Measurements from ENCODE around the gene VIPAS39.
"Not testable (repeated sequence)": the region's sequence is repeated elsewhere in the genome, so short reads cannot be mapped to it uniquely, and the experiment has no call there.

VIPAS39 gene

GRCh38 chr14:77416836-77417235, 40.6 kb downstream of the VIPAS39 start:
- no peak for TF ChIP-seq CTCF (conservative IDR thresholded peaks at IDR 0.05)
- no peak for TF ChIP-seq ZFX (IDR thresholded peaks at IDR 0.05)
- H3K27ac ChIP-seq = no peak overlapping the region

- not testable (repeated sequence) for H3K27ac ChIP-seq
These were observed 41.3 kb downstream of the VIPAS39 start for GRCh38 chr14:77416098-77416497.

GRCh38 chr14:77415403-77416030, 41.9 kb downstream of the VIPAS39 start:
- not testable (repeated sequence) for H3K27ac ChIP-seq

- no peak overlapping the region for H3K27ac ChIP-seq
These were observed 48.3 kb downstream of the VIPAS39 start for GRCh38 chr14:77409131-77409533.

GRCh38 chr14:77407158-77407557, 50.2 kb downstream of the VIPAS39 start:
- no peak for TF ChIP-seq ZFX (IDR thresholded peaks at IDR 0.05)
- H3K27ac ChIP-seq = no peak overlapping the region

More at GRCh38 chr14:77409131-77409533, 48.3 kb downstream of the VIPAS39 start:
- TF ChIP-seq CTCF (conservative IDR thresholded peaks at IDR 0.05) = peak; percentile 41
- TF ChIP-seq ZFX (IDR thresholded peaks at IDR 0.05) = no peak

- no peak overlapping the region for H3K27ac ChIP-seq
- no peak for TF ChIP-seq CTCF (conservative IDR thresholded peaks at IDR 0.05)
- TF ChIP-seq ZFX (IDR thresholded peaks at IDR 0.05) = no peak
These were observed 50.7 kb downstream of the VIPAS39 start for GRCh38 chr14:77406718-77407117.

- H3K27ac ChIP-seq = no peak overlapping the region
- TF ChIP-seq CTCF (conservative IDR thresholded peaks at IDR 0.05) = no peak
- no peak for TF ChIP-seq ZFX (IDR thresholded peaks at IDR 0.05)
These were observed 51.3 kb downstream of the VIPAS39 start for GRCh38 chr14:77406086-77406485.

GRCh38 chr14:77403768-77404167, 53.6 kb downstream of the VIPAS39 start:
- no peak overlapping the region for H3K27ac ChIP-seq
- TF ChIP-seq ZFX (IDR thresholded peaks at IDR 0.05) (no peak), CTCF (conservative IDR thresholded peaks at IDR 0.05) (no peak)

DNA sequence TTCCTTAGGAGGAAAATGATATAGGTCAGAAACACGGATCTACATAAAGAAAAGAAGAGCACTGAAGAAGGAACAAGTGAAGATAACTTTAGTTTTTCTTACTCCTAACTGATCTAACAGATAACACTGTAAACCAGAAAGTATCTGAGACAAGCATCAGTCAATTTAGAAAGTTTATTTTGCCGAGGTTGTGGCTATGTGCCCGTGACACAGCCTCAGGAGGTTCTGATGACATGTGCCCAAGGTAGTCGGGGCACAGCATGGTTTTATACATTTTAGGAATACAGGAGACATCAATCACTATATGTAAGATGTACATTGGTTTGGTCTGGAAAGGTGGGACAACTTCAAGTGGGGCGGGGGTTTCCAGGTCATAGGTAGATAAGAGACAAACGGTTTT, 57.2 kb downstream of the VIPAS39 start:
- no peak overlapping the region for H3K27ac ChIP-seq
- TF ChIP-seq CTCF (conservative IDR thresholded peaks at IDR 0.05) = no peak
